Uterus (tissue), 4 donors: ENCODE measurements around the gene RAB43. TPM values are rescaled to one million over a fixed set of nuclear protein-coding genes. Genes with fewer than 3 reads are reported as not detected.
A peak's percentile ranks its signal among the peaks of the same experiment; 100 is the strongest.

ENCODE experiments used
- DNase-seq, 2 donors: peaks; one replicate each; pipeline ENCODE4 v3.0.0-alpha.2; 2019 to 2020
- H3K27ac ChIP-seq, 2 donors: fragments of 200-600 bp; sonication (generic); 1 replicate in 1 of 2; 2 replicates in 1 of 2; pipeline ENCODE4 v1.5.1; 2016 to 2018
- H3K27me3 ChIP-seq, 2 donors: fragments of 200-600 bp; sonication (generic); one replicate each; pipeline ENCODE4 v1.5.1; 2018 to 2019; ENCODE audit warnings: control low read depth in 1 of 2
- H3K36me3 ChIP-seq, 2 donors: fragments of 200-600 bp; sonication (generic); one replicate each; pipeline ENCODE4 v1.5.1; 2019; ENCODE audit warnings: control low read depth in 1 of 2
- H3K4me1 ChIP-seq, 2 donors: fragments of 200-600 bp; sonication (generic); one replicate each; pipeline ENCODE4 v1.5.1; 2018 to 2019; ENCODE audit warnings: control low read depth in 1 of 2
- H3K4me3 ChIP-seq, 2 donors: fragments of 200-600 bp; sonication (generic); 1 replicate in 1 of 2; 2 replicates in 1 of 2; pipeline ENCODE4 v1.5.1; 2018 to 2019; ENCODE audit warnings: mild to moderate bottlenecking in 1 of 2
- H3K9me3 ChIP-seq, 2 donors: fragments of 200-600 bp; sonication (generic); one replicate each; pipeline ENCODE4 v1.5.1; 2019; ENCODE audit warnings: control low read depth in 1 of 2
- POLR2A ChIP-seq, 2 donors: fragments of 450-650 bp; IDR thresholded peaks; one replicate each; pipeline ENCODE4 v1.6.1; 2016; ENCODE audit warnings: antibody characterized with exemption in 2 of 2, mild to moderate bottlenecking in 1 of 2, moderate library complexity in 1 of 2
- intact Hi-C: fragments of 100-400 bp; cut with DNase I; formaldehyde crosslinking; loops from one replicate; pipeline ENCODE4 v1.15.1; 2023; ENCODE audit warnings: low total_unique reads
- total RNA-seq, 4 donors: library from RNA; depleted of rRNA in 3 of 4; stranded (reverse); fragments of >200 nt in 3 of 4; gene quantifications; one replicate each; pipeline versions ENCODE4 v1.1.0 to v1.2.4, GENCODE V29; 2014 to 2023
- TF ChIP-seq, protein P1 (sequence below), 4 experiments: fragments of 200-600 bp in 2 of 4; fragments of 450-650 bp in 2 of 4; sonication (generic) in 2 of 4; IDR thresholded peaks; one replicate each; pipeline ENCODE4 v1.5.1; 2016 to 2019; ENCODE audit warnings: antibody characterized with exemption in 4 of 4, mild to moderate bottlenecking in 2 of 4, moderate library complexity in 1 of 4
- donor health status: DM: yes; HTN: yes; CAD: no.

Gene RAB43
- total RNA-seq, 4 donors from 2014 or later, result 10.8 to 38.2 (median 26.8) TPM

DNA sequence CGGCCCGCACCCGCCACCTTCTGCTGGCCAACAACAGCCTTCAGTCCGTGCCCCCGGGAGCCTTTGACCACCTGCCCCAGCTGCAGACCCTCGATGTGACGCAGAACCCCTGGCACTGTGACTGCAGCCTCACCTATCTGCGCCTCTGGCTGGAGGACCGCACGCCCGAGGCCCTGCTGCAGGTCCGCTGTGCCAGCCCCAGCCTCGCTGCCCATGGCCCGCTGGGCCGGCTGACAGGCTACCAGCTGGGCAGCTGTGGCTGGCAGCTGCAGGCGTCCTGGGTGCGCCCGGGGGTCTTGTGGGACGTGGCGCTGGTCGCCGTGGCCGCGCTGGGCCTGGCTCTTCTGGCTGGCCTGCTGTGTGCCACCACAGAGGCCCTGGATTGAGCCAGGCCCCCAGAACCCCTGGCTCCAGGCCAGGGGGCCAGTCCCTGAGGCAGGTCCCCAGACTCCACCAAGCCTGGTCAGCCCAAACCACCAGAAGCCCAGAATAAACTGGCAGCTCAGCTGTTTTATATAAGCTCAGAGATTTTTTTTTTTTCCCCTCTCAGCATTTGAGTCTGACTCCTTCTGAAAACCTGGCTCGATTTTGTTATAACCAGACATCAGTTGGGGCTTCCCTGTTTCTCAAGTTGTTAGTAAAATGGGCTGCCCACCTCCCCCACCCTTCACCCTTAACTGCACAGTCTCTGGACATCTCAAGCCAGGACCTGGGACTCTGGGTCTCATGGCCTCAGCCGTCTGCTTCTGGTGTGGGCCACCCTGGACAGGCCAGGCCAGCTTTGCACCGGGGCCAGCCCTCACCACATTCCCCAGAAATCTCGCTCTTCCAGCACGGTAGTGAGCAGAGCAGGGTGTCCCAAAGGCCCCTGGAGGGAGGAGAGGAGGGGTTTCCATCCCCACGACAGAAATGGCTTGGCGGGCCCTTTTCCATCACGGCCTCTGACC is 59.4 kb downstream of the RAB43 start:
- no peak for TF ChIP-seq POLR2A (IDR thresholded peaks at IDR 0.05)
- TF ChIP-seq, protein P1, sequence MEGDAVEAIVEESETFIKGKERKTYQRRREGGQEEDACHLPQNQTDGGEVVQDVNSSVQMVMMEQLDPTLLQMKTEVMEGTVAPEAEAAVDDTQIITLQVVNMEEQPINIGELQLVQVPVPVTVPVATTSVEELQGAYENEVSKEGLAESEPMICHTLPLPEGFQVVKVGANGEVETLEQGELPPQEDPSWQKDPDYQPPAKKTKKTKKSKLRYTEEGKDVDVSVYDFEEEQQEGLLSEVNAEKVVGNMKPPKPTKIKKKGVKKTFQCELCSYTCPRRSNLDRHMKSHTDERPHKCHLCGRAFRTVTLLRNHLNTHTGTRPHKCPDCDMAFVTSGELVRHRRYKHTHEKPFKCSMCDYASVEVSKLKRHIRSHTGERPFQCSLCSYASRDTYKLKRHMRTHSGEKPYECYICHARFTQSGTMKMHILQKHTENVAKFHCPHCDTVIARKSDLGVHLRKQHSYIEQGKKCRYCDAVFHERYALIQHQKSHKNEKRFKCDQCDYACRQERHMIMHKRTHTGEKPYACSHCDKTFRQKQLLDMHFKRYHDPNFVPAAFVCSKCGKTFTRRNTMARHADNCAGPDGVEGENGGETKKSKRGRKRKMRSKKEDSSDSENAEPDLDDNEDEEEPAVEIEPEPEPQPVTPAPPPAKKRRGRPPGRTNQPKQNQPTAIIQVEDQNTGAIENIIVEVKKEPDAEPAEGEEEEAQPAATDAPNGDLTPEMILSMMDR (IDR thresholded peaks at IDR 0.05), result no peak
- intact Hi-C loops, result no loop called here
- Histone ChIP-seq H3K27ac (no peak overlapping the region), H3K36me3 (no peaks in the 10 kb centered on the region), H3K27me3 (no peaks in the 10 kb centered on the region), H3K4me1 (no peaks in the 10 kb centered on the region), H3K4me3 (no peak overlapping the region), H3K9me3 (no peaks in the 10 kb centered on the region)
- DNase-seq, result no peak

DNA sequence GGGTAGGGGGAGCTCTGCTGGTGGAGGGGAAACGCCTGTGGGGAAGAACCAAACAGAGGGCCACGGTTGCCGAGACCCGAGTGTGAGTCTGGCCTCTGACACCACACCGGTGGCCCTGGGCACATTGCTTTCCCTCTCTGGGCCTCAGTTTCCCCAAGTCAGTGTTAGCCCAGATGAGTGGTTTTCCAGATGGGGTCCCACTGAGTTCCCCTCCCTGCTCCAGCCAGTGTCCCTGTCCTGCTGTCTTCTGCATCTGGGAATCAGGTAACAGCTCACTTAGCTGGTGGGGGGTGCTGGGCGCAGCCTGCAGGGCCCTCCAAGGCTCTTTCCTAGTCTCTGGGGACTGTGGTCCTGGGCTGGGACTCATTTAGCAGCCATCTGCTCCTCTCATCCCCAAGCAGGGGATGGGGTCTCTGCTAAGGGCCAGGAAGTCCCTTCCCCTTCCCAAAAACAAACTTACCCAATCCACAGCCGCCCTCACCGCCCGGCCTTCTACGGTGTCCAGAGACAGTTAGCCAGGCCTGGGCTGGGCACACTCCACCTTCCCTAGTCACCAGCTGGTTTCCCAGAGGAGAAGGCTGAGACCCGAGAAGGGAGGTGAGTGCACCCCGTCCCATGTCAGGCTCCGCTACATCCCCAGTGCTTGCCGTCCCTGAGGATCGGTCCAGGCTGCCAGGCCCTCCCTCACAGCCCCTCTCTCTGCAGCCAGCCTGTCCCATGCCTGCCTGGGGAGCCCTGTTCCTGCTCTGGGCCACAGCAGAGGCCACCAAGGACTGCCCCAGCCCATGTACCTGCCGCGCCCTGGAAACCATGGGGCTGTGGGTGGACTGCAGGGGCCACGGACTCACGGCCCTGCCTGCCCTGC is 60.3 kb downstream of the RAB43 start:
- no peaks in the 10 kb centered on the region for H3K27me3 ChIP-seq
- no peaks in the 10 kb centered on the region for H3K4me1 ChIP-seq
- no peak overlapping the region for H3K4me3 ChIP-seq
- DNase-seq, result no peak
- no peaks in the 10 kb centered on the region for H3K9me3 ChIP-seq
- no peaks in the 10 kb centered on the region for H3K36me3 ChIP-seq
- TF ChIP-seq POLR2A (IDR thresholded peaks at IDR 0.05), result no peak
- TF ChIP-seq, protein P1 (IDR thresholded peaks at IDR 0.05), result no peak
- no peak overlapping the region for H3K27ac ChIP-seq
- intact Hi-C loops, result no loop called here

DNA sequence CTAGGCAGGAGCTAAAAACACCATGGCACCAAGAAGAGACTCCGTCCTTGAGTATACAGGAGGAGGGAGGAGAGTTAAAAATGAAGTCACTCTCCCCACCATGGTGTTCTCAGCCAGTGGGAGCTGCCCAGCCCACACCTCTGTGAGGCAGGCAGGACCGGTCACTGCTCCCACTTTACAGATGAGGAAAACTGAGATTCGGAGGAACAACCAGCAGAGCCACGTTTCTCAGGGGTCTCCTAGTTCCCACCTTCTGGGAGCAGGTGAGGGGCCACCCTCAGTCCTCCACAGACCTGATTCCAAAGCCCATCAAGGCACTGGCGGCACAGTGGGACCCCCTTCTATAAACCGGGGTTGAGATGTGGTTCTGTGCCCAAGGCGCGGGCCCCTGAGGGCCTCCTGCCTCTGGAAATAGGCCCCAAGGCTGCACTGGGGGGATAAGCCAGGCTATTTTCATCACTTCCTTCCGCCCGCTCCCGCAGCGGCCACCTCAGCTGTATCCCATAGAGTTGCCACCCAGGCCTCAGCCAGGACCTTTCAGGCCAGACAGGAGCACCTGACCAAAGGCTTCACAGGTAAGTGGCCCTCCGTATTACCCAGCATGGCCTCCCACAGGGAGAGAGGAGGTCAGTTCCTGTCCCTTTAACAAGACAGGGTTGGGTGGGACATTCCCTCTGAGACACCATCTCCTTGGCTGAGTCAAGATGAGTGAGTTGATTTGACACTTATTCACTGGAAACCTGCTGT is 61.2 kb downstream of the RAB43 start, which contains the start of gene GP9:
TSS of gene GP9 (plus strand) at position 504 of the 747 bp plus-strand sequence. CDS start 961 bp downstream, outside the sequence.
- DNase-seq, result no peak
- Histone ChIP-seq H3K27ac (peak within 1 kb of the TSS in 1 of 2 donors; percentile 25), H3K4me3 (no peak within 1 kb of the TSS), H3K27me3 (no peaks in the 10 kb centered on the region), H3K9me3 (no peaks in the 10 kb centered on the region), H3K4me1 (no peaks in the 10 kb centered on the region), H3K36me3 (no peaks in the 10 kb centered on the region)
- intact Hi-C loops, result no loop called here
- no peak for TF ChIP-seq POLR2A (IDR thresholded peaks at IDR 0.05)
- TF ChIP-seq, protein P1 (IDR thresholded peaks at IDR 0.05), result no peak

DNA sequence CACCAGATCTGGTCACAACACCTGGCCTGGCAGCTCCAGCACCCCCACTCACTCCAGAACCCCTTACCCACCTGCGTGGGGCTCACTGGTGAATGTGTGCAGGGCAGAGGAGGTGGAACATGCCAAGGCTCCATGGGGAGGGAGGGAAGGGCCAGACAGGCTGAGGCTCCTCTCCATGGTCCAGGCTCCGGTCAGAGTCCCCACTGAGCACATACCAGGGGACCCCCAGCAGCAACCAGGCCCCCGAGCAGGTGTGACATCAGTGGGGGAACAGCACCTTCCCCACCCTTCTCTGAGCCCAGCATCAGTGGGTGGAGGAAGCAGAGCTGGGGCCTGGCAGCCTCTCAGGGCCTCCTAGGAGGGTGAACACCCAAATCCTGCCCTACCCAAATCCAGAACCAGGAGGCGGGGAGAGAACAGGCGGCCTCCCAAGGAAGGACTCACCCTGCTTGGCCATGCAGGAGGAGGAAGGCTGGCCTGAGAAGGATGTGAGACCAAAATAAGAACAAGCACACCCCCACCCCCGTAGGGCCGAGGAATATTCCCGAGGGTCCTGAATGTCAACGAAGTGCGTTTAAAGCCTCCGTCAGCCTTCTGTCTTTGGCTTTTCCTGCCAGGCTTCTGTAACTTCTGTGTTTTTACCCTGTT is 62.2 kb downstream of the RAB43 start:
- no peaks in the 10 kb centered on the region for H3K4me1 ChIP-seq
- intact Hi-C loops, result no loop called here
- TF ChIP-seq, protein P1 (IDR thresholded peaks at IDR 0.05), result no peak
- no peak for TF ChIP-seq POLR2A (IDR thresholded peaks at IDR 0.05)
- H3K4me3 ChIP-seq, result no peak overlapping the region
- H3K9me3 ChIP-seq, result no peaks in the 10 kb centered on the region
- no peaks in the 10 kb centered on the region for H3K36me3 ChIP-seq
- no peaks in the 10 kb centered on the region for H3K27me3 ChIP-seq
- H3K27ac ChIP-seq, result peak overlapping the region in 1 of 2 donors; percentile 25
- DNase-seq, result no peak
